Caki2 (cell line): Measurements from ENCODE around the gene B4GALNT3. TPM values are rescaled to one million over a fixed set of nuclear protein-coding genes. Genes with fewer than 3 reads are reported as not detected.

Experiments used
- DNase-seq: peaks from one replicate; pipeline ENCODE4 v3.0.0-alpha.2; 2015; ENCODE audit warnings: low read depth
- in situ Hi-C: cut with HindIII; loops from 2 replicates; pipeline ENCODE4 v1.10.0; 2016; ENCODE audit warnings: low sequenced_read_pairs, low pct_unique_long_range_greater_than_20kb, mixed read lengths
- total RNA-seq: library from RNA; depleted of rRNA; stranded (reverse); fragments of >200 nt; shearing (Covaris generic); gene quantifications from 2 replicates; pipeline ENCODE4 v1.2.3, GENCODE V29; 2014; ENCODE audit warnings: low replicate concordance

Gene B4GALNT3
- total RNA-seq, 1 experiment from 2014 or later: 1.9 TPM

GRCh38 chr12:464484-465267 lies 4.9 kb downstream of the B4GALNT3 start:
- DNase-seq: no peak
- in situ Hi-C loops: no loop called here

- no peak for DNase-seq
- in situ Hi-C loops: no loop called here
Observed at GRCh38 chr12:466039-466438, 6.3 kb downstream of the B4GALNT3 start.

GRCh38 chr12:466762-467161 lies 7.0 kb downstream of the B4GALNT3 start:
- in situ Hi-C loops: no loop called here
- no peak for DNase-seq

DNA sequence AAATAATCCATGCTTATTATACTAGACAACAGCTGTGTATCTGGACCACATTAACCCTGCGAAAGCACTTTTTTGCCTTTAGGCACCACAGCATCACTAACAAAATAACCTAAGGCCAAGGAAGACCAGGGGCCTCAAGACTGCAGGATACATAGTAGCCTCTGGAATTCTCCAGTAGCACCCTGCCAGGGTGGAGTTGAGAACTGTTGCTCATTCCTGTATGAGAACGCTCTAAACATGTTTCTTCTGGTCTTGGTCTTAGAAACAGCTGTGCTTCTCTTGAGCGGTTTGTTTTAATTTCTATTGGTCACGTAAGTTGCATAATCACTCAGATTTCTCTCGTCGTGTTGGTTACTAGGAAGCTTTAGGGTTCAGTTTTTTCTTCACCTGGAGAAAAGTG lies 7.9 kb downstream of the B4GALNT3 start:
- in situ Hi-C loops: no loop called here
- no peak for DNase-seq

- in situ Hi-C loops: no loop called here
- no peak for DNase-seq
Observed at GRCh38 chr12:468671-469389, 9.1 kb downstream of the B4GALNT3 start.

DNA sequence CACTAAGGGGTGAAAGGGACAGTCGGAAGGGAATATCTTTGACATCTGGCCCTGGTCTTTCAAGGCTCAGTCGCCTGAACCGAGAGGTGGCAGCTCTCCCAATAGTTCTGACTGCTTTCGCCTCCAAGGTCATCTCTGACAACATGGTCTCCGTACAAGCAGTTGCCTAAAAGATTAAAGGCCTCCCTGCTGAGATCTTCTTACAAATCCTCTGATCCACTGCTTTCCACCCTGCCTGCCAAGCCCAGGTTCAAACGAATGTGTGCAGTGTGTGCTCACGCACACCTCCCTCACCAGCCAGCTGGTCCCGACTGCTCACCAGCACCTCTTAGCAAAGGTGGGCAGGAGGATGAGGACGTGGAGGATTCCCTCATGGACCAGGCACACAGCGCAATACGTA lies 10.4 kb downstream of the B4GALNT3 start:
- no peak for DNase-seq
- in situ Hi-C loops: no loop called here

DNA sequence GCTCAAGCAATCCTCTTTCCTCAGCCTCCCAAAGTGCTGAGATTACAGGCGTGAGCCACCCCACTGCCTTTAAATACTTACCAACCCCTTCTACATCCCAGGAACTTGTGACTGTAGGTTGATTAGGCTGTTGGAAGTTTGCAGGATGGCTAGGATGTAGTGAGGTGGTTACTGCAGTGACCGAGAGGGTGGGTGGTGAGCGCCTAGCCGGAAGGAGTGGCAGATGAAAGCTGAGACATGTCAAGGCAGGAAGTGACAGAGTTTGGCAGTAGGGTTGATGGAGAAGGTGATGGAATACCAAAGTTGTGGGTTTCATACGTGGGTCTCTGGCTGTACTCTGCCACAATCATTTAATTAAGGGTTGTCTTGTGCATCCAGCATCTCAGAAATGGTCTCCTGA lies 13.5 kb downstream of the B4GALNT3 start:
- DNase-seq: no peak
- in situ Hi-C loops: no loop called here

- in situ Hi-C loops: no loop called here
- DNase-seq: no peak
Observed at GRCh38 chr12:473863-474577, 14.3 kb downstream of the B4GALNT3 start.

GRCh38 chr12:475286-475685 lies 15.5 kb downstream of the B4GALNT3 start:
- in situ Hi-C loops: no loop called here
- no peak for DNase-seq

DNA sequence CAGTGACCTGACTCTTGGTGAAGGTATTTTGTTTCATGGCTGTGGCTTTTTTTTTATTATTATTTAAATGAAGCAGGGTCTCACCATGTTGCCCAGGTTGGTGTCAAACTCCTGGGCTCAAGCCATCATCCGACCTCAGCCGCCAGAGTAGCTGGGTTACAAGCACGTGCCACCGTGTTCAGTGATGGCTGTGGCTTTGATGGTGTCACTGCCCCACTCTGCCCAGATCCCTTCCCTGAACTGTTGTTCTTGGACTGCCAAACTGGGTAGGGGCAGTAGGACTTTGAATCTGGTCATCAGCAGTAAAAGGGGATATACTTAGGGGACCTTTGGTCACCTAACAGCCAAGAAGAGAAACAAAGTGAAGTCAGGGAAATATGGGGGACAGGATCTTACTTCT lies 19.4 kb downstream of the B4GALNT3 start:
- in situ Hi-C loops: no loop called here
- no peak for DNase-seq

- in situ Hi-C loops: no loop called here
- no peak for DNase-seq
Observed at GRCh38 chr12:480831-481816, 21.4 kb downstream of the B4GALNT3 start.

- in situ Hi-C loops: no loop called here
- DNase-seq: no peak
Observed at GRCh38 chr12:482061-482460, 22.3 kb downstream of the B4GALNT3 start.

DNA sequence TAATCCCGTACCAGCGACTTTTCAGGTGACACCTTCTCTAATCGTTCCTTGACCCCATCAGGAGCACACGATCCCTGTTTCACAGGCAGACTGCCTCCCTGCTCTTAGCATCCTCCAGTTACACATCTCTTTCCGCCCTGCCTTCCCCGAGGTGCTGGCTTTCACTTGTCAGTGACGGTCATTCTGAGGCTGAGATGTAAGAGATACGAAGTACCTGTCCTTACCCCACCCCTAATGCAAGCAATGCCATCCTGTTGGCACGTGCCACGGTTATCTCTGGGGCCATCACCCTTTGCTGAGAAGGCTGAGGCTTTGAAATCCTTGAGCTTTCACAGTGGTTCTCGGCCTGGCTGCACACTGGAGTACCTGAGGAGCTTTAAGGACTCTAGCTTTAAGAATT lies 24.4 kb downstream of the B4GALNT3 start:
- in situ Hi-C loops: no loop called here
- DNase-seq: no peak

GRCh38 chr12:490260-490659 lies 30.5 kb downstream of the B4GALNT3 start:
- in situ Hi-C loops: no loop called here
- no peak for DNase-seq

DNA sequence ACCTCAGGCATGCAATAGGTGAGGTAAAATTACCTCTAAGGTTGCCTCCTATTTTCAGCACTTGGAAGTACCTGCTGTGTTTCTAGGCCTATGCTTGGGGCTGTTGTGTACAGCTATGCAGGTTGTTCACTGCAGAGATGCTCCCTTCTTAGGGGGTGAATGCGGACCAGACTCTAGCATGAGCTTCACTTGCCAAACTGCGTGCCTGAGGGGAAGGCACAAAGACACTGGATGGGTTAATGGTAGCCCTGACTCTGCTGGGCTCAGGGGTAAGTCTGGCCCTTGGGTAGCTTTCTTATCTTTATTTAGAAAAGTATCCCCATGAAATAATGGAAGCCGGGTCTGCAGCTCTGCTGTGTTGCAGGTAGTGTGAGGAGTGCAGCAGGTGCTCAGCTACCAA lies 35.7 kb downstream of the B4GALNT3 start:
- DNase-seq: no peak
- in situ Hi-C loops: no loop called here

DNA sequence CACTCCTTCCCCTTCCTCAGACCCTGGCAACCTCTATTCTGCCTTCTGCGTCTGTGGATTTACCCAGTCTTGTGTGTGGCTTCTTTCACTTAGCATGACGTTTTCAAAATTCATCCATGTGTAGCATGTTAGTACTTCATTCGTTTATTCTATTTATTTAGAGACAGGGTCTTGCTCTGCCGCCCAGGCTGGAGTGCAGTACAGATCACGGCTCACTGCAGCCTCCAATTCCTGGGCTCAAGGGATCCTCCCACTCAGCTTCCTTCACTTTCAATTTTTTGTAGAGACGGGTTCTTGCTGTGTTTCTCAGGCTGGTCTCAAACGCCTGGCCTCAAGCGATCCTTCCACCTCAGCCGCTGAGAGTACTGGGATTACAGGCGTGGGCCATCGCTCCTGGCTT lies 37.0 kb downstream of the B4GALNT3 start:
- in situ Hi-C loops: no loop called here
- no peak for DNase-seq

DNA sequence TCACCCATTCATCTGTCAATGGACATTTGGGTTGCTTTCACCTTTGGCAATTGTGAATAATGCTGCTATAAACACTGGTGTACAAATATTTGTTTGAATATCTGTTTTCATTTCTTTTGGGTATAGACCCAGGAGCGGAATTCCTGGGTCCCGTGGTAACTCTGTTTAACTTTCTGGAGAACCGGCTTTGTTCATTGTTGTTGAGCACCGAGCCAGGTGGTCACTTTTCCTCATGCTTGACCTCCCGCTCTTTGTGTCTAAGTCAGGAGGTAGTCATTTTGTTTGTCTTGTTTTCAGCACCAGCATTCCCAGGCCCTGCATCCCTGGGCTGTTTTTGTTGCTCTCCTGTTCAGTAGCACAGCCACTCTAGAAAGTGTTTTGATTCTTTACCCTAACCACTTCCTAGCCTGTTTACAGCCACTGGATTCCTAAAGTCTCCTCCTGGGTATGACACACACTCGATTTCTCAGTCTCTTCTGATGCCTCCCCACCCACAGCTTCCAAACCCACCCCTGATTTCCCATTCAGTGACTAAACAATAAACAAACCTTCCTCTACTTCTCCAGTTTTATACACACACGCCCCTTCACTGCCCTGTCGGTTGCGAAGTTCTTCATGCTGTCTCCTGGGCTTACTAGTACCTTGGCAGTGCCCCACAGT lies 37.9 kb downstream of the B4GALNT3 start:
- in situ Hi-C loops: no loop called here
- no peak for DNase-seq
